ENCODE measurements around the gene UNC119B.
"Not testable (repeated sequence)": the region's sequence is repeated elsewhere in the genome, so short reads cannot be mapped to it uniquely, and the experiment has no call there.

UNC119B gene

DNA sequence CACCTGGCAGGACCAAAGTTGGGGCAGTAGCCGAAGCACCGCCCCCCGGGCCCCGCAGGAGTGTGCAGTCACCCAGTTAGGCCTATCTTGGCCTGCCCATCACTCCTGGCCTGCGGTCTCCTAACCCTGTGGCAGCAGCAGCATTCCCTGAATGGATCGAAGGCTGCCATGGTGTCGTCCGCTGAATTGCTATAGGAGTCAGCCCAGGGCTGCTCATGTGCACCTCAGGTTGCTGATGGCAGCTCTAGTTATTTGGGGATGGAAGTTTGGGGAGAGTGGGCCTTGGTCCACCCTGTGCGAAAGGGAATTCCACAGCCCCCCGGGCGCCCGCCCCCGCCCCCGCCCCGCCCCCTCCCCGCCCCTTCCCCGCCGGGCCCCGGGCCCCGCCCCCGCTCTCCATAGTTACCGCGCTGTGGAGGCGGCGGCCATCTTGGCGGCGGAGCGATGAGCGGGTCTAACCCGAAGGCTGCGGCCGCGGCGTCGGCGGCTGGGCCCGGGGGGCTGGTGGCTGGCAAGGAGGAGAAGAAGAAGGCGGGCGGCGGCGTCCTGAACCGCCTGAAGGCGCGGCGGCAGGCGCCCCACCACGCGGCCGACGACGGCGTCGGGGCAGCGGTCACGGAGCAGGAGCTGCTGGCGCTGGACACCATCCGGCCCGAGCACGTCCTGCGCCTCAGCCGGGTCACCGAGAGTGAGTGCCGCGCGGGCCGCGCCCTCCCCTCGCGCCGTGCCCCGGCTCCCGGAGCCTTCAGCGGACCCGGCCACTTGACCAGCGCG lies at the start of gene UNC119B:
UNC119B (plus strand) TSS at position 428 of the 774 bp plus-strand sequence; CDS start at position 445, 17 bp downstream.
- DNase-seq (ENCODE audit: low read depth): peak; percentile 70

DNA sequence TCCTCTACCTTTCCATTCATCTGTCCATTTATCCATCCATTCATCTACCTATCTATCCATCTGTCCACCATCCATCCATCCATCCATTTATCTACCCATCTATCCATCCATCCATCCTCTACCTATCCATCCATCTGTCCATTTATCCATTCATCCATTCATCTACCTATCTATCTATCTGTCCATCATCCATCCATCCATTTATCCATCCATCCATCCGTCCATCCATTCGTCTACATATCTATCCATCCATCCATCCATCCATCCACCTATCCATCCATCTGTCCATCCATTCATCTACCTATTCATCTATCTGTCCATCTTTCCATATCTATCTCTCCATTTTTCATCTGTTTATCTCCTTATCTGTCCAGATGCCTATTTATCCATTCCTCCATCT lies 48.8 kb upstream of the UNC119B start:
- no peak for DNase-seq (ENCODE audit: low read depth)

DNA sequence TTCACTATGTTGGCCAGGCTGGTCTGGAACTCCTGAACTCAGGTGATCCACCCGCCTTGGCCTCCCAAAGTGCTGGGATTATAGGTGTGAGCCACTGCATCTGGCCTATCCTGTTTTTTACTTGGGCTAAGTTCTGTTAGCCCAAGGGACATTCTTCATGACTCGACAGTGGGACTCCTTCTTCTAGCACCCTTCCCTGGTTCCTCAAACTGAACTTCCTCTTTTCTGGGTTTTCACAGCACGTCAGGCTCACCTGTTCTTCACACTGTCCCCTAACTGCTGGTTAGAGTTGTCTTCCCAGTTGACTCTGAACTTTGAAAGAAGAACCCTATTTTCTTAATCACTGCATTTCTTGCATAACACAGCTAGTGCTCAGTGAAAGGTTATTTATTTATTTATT lies 47.4 kb upstream of the UNC119B start:
- no peak for DNase-seq (ENCODE audit: low read depth)

DNA sequence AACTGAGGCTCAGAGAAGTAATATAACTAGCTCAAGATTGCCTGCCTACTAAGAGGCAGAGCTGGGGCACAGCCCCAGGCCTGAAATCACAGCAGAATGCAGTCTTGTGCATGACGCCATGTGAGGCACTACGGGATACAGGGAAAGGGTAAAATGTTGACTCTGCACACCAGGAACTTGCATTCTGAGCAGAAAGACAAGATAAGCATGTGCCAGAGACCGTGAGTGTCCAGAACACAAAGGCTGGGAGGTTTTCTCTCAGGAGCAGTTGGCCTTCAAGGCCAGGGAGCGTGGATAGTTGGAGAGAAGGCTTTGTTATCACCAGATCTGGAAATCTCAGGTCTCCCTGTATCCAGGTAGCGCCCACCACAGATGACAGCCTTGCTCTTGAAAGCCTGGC lies 46.5 kb upstream of the UNC119B start:
- DNase-seq (ENCODE audit: low read depth): no peak

DNA sequence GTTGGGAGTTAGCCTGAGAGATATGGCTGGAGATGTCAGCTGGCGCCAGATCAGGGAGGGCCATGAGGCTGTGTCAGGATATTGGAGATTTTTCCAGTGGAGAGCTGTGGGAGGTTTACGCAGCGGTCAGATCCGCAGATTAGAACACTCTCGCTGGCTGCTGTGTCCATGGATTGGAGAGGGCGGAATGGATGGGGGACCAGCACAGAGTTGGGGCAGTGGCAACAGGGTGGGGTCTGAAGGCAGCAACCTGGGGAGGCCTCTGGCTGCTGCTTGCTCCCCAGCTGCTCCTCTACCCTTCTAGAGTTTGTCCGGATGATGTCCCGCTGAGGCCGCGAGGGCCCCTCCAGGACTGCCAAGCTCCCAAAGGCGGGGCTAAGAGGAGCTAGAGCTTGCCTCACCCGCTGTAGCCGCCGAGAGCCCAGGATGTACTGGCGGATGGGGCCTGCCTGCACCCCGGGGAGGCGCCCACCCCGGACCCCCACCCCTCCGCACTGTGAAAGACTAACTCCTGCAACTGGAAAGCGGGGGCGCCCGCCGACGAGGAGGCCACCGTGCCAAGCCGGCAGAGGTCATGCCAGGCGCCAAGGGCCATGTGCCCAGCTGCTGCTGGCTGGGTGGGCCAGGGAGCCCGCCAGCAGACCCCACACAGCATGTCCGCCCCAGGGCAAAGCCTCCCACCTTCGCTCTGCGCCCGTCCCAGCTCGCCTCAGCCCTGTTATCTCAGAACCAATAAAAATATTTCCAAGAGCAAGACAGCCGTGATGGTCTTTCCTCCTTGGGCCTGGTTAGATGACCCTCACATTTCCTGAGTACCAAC lies 43.5 kb upstream of the UNC119B start:
- DNase-seq (ENCODE audit: low read depth): no peak

DNA sequence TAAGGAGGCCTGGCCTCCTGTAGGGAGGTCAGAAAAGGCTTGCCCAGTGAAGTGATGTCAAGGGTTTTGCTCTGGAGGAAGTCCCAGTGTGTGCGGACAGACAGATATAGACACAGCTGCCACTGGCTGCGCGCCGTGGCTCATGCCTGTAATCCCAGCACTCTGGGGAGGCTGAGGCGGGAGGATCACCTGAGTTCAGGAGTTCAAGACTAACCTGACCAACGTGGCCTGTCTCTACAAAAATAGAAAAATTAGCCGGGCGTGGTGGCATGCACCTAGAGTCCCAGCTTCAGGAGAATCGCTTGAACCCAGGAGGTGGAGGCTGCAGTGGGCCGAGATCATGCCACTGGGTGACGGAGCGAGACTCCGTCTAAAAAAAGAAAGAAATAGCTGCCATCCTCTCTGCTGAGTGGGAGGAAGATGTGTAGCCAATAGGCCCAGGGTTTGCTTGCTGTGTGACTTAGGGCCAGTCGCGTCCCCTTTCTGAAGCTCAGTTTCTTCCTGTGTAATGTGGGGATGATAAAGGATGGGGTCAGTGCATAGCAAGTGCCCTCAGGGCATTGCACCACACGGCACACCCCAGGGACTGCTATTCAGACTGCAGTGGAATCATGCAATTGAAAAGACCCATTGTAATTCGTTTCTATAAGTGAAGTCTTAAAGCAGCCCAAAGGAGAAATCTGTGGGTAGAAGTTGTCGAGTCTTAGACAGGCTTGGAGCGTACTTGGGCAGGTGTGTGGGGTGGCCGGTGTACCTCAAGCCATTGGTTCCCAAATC lies 42.0 kb upstream of the UNC119B start:
- DNase-seq (ENCODE audit: low read depth): no peak

DNA sequence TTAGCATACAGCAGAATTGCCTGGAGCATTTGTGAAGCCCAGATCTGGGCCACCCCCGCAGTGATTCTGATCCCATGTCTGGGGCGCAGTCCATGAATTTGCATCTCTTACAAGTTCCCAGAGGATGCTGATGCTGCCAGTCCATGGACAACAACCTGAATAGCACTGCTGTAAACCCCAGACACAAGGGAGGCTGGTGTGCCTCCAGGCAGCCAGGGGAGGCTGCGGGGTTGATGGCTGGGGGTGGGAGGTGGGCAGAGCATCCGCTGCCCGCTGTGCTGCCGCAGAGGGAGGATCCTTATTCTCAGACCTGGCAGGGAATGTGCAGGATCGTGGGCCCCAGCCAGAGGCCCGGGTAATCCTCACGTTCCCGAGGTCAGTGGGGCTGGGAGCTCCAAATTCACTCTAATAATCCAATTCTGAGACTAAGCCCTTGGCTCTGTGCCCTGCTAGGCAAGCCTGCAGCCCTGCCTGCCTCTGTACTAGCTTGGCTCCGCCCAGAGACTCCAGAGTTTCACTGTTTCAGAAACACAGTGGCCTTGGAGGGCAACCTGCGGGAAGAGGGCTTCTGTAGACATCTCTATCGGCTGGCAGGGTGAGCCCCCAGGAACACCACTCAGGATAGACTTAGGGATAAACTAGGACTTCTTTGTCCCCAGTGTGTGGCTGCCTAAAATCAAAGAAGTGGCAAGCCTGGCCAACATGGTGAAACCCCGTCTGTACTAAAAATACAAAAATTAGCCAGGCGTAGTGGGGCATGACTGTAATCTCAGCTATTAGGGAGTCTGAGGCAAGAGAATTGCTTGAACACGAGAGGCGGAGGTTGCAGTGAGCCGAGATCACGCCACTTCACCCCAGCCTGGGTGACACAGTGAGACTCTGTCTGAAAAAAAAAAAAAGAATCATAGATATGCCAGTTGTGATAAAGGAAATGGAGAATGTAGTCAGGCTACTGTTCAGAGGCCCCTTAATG lies 41.1 kb upstream of the UNC119B start:
- DNase-seq (ENCODE audit: low read depth): no peak

DNA sequence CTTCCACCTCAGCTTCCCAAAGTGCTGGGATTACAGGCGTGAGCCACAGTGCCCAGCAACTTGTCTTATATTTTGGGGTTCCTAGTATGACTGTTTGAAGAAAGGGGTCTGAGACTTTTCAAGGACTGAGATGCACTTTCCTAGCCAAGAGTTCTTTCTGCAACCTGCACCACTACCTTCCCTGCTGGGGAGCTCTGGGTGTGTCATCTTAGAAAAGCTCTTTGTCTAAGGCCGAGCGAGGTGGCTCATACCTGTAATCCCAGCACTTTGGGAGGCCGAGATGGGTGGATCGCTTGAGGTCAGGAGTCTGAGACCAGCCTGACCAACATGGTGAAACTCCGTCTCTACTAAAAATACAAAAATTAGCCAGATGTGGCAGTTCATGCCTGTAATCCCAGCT lies 40.0 kb upstream of the UNC119B start:
- not testable (repeated sequence) for DNase-seq (ENCODE audit: low read depth)

DNA sequence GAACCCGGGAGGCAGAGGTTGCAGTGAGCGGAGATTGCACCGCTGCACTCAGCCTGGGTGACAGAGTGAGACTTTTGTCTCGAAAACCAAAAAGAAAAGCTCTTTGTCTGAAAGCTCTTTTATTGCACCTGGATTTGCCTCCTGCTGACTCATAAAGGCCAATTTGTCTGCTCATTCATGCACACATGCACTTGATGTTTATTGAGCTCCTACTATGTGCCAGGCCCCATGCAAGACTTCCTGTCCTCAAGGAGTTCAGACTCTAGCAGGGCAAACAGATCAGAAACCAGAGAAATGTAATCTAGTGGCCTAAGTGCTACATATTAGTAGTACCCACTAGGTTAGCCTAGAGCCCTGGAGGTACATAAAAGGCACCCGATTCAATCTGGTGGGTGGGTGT lies 39.6 kb upstream of the UNC119B start:
- no peak for DNase-seq (ENCODE audit: low read depth)

DNA sequence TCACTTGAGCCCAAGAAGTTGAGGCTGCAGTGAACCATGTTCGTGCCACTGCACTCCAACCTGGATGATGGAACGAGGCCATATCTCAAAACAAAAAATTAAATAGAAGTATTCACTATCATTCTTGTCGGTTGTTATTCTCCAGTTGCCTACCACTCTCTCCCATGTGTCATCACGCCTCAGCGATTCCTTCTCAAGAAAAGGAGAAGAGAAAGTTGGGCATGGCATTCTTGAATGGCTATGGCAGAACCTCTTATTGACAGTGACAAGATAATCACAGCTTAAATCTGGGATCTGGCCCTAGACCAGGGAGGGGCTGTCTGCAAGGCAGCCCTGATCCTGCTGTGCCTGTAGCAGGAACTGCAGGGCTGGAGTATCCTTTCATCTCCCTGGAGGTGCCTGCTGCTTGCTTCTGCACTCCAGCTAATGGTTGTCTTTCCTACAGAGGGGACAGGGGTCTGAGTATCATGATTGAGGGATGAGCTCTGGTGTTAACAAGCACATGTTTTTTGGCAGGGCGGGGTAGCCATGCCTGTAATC lies 36.1 kb upstream of the UNC119B start:
- DNase-seq (ENCODE audit: low read depth): no peak

DNA sequence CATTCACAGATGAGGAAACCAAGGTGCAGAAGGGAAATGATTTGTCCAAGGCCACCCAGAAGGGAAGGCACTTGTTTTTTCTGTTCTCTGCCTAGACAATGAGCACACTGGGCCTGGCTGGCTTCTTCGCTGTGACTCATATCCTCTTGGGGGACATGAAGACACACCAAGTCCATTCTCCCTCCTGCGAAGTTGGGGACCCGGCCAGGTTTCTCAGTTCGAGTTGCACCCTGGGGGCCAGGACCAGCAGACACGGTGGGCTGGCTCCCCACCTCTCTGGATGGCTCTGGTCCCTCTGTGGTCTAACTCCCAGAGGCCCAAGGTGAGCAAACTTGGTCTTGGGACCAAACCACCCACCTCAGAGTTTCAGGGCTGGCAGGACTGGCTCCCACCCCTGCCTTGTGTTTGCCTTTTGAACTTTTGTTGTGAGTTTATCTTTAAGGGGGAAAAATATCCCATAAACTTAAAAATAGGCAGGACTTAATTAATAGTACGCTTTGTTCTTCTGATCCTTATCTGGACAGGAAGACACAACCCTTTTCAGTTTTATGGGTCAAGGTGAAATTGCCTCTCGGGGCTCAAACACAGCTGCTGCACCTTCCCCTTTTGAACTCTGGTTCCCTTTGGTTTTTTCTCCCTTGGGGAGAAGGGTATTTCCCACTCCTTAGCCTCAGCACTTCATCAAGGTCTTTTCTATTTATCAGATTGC lies 32.3 kb upstream of the UNC119B start:
- DNase-seq (ENCODE audit: low read depth): peak; percentile 12

DNA sequence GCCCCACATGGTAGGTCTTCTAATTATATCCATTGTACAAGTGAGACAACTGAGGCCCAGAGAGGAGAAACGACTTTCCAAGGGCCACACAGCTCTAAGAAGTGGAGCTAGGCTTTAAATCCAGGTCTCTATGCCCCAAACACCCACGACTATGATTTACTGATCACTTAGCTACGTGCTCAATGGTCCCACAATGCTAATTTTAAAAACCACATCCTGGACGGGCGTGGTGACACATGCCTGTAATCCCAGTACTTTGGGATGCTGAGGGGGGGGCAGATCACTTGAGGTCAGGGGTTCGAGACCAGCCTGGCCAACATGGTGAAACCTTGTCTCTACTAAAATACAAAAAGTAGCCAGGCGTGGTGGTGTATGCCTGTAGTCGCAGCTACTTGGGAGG lies 31.7 kb upstream of the UNC119B start:
- no peak for DNase-seq (ENCODE audit: low read depth)

DNA sequence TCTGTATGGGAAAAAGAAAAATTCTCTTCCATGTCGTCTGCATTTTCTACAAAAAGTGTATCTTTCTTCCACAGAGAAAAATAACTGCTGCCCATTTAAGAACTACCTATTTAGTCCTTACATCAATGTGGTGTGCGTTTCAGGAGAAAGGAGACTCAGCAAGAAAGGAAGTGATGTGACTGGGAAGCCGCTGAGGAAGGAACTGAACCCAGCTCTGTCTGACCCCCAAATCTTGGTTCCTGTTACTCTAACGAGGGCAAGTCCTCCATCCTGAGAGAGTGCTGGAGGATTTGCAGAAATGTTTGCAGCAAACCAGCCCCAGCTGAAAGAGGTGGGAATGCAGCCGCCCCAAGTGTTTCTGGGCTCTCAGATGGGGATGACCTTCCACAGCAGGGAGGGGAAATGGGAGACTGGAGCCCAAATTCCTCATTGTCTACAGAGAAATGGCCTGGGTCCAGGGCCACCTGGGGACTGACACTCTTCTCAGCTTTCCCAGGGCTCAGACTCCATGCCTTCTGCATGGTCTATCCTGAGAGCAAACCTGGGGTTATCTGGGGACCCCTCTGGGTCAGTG lies 30.0 kb upstream of the UNC119B start:
- no peak for DNase-seq (ENCODE audit: low read depth)

DNA sequence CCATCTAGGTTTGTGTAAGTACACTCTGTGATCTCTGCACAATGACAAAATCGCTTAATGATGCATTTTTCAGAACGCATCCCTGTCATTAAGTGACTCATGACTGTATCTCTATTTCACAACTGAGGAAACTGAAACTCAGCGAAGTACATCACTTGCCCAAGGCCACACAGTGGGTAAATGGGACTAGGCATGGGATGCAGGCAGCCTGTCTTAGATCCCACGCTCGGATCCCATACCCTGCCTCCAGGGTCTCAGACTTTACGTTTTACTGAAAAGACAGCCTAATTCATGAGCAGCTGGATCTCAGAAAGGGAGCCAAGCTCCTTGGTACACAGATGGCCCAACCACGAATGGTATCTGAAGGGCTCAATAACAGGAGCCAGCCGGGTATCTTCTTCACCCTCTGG lies 25.7 kb upstream of the UNC119B start:
- no peak for DNase-seq (ENCODE audit: low read depth)

DNA sequence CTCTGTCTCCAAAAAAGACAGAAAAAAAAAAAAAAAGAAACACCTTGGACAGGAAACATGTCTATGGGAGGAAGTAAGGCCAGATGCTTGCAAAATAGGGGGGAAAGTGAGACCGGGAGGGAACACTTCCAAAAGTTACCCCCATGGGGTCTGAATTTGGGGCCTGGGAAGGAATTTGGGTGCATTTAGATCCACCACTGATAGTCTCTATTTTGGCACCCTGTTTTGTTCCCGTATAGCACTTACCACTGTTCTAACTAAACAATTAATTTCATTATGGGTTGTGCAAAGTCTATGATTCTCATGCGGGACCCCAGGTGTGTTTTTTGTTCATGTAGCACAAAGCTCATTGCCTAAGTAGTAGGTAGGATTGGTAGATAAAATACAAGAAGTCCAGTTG lies 24.7 kb upstream of the UNC119B start:
- DNase-seq (ENCODE audit: low read depth): no peak

DNA sequence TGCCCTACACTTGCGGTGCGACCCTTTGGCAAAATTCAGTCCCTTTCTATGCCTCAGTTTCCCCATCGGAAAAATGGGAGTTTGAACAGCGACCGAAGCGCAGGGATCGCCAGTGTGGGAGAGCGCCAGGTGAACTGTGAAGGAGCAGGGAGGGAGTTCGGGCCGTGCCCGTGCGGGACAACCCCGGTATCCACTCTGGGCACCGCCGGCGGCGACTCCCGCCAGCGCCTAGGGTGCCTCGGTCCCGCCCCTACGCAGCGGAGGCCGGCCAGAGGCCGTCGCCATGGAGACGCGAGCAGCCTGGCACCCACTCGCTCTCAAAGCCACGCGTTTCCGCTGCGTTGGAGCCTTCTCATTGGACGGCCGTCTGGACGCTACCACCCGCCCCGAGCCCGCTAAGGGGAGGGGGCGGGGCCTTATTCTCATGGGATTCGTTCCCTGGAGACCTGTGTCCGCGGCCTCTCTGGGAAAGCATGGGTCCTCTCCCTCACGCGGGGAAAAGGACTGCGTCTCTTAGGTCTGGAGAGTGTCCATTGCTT lies 24.0 kb upstream of the UNC119B start:
- peak; percentile 96 for DNase-seq (ENCODE audit: low read depth)

DNA sequence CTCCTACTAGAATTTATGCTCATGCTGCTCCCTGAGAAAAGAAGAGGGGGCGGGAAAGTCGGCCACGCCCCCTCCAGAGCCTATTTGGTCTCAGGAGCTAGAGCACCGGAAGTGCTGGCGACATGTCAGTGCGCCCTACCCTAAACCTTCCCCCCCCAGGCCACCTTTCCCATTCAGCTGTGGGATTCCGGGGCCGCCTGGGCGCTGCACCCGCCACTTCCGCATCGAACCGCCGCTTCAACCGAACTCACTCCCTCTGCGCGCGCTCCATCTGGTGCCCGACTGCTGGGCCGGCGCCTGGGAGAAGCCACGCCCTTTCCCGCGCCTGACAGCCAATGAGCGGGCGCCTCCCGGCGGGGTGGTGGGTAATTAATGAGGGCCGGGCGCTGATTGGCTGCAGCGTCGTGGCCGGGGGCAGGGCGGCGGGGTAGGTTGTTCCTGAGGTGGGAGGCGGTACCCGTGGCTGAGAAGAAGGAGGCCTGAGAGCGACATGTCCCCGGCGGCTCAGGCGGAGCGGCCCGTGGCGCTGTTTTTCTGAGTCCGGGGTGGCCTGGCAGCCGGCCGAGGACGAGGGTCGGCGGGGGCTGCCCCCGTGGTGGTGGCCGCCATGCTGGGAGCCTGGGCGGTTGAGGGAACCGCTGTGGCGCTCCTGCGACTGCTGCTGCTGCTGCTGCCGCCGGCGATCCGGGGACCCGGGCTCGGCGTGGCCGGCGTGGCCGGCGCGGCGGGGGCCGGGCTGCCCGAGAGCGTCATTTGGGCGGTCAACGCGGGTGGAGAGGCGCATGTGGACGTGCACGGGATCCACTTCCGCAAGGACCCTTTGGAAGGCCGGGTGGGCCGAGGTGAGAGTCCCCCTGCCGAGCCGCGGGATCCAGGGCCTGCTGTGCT lies 23.3 kb upstream of the UNC119B start, which contains the start of gene MLEC:
MLEC (plus strand) TSS at position 460 of the 888 bp plus-strand sequence; CDS start at position 608, 148 bp downstream.
- peak; percentile 100 for DNase-seq (ENCODE audit: low read depth)

DNA sequence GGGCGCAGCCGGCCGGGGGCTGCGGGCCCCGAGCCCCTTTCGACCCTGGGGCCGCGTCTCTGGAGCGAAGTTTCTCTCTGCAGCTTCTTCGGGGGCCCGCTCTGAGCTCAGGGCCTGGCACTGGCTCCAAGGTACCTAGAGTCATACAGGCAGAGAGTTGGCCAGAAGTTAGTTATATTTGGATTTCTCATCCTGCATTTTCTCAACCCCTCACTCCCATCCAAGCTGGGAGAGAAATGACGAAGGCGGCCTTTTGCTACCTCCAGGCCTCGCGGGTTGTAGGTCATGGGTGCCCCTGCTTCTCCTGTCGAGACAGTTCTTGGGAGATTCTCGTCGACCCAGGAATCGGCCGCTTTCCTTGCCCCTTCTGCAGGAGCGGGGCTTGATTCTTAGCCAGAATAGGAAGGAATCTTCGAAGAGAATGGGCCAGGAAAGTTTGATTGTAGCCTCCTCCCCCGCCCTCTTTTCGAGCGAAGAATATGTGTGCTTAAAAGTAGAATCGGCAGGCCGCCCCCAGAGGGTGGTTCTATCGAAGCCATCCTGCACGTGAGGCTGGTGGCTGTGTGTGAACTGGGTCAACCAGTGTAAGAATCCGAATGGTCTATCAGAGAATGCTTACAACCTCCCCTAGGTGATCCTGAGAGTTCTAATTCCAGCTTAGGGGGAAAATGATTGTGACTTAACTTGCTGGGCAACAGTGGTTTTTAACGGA lies 22.5 kb upstream of the UNC119B start:
- DNase-seq (ENCODE audit: low read depth): no peak
